K562 (cell line): Measurements from ENCODE around the gene MRGPRD. TPM values are rescaled to one million over a fixed set of nuclear protein-coding genes. Genes with fewer than 3 reads are reported as not detected.
A peak's percentile ranks its signal among the peaks of the same experiment; 100 is the strongest.

ENCODE experiments used
- ATAC-seq: fragments of 200-7000 bp; cut with Tn5 transposase; 3 replicates; pipeline ENCODE4 v1.9.1; 2020; ENCODE audit warnings: moderate library complexity
- BruUV-seq: library from RNA; stranded (reverse); fragments of 400-500 nt; replicated peaks from 2 replicates; lab custom pipeline; 2021; lab: Mats Ljungman, UMichigan
- CTCF ChIA-PET: fragments of 300-600 bp; formaldehyde crosslinking; extraction: SDS; loops from one replicate; lab custom pipeline; 2021; ENCODE audit warnings: low intra/inter-chr PET ratio; lab: Yijun Ruan, JAX
- POLR2A ChIA-PET: fragments of 300-600, 350-650 bp; sonication (Branson Sonifier 250); formaldehyde crosslinking; extraction: SDS; loops from one replicate; lab custom pipeline; 2021; ENCODE audit warnings: antibody characterized with exemption, inconsistent platforms; lab: Yijun Ruan, JAX
- DNase-seq, 4 experiments: peaks; one replicate each; pipeline versions ENCODE4 v3.0.0 to v3.0.0-alpha.2; 2011 to 2018; ENCODE audit warnings: low spot score in 3 of 4, mixed read lengths in 3 of 4; ENCODE audit errors: extremely low read depth in 1 of 4
- FAIRE-seq: peaks from 2 replicates; lab custom pipeline; 2011; peaks lifted over from hg19 to GRCh38; lab: Jason Lieb, UNC
- H2AFZ ChIP-seq: 2 replicates; pipeline ENCODE4 v1.6.0; 2011; ENCODE audit warnings: low read depth, low read length, control low read depth, inconsistent platforms
- H3K27ac ChIP-seq: fragments of 200-600 bp; 3 replicates; pipeline ENCODE4 v1.8.0; 2011; ENCODE audit warnings: low read depth, mild to moderate bottlenecking, control low read depth, inconsistent platforms, low read length, moderate library complexity, mixed read lengths; ENCODE audit errors: extremely low read depth
- H3K27me3 ChIP-seq, 2 experiments: fragments of 300-600 bp in 1 of 2; 2 replicates in 1 of 2; 3 replicates in 1 of 2; pipeline versions ENCODE4 v1.6.0 to v1.8.0; 2011; ENCODE audit warnings: inconsistent platforms in 2 of 2, low read length in 2 of 2, mild to moderate bottlenecking in 1 of 2, mixed read lengths in 1 of 2, moderate library complexity in 1 of 2; ENCODE audit not compliant: control insufficient read depth in 2 of 2, insufficient read depth in 2 of 2
- H3K36me3 ChIP-seq: fragments of 300-600 bp; 3 replicates; pipeline ENCODE4 v1.8.0; 2011; ENCODE audit warnings: mild to moderate bottlenecking, low read length, inconsistent platforms; ENCODE audit not compliant: control insufficient read depth, insufficient read depth
- H3K4me1 ChIP-seq, 2 experiments: fragments of 200-600 bp in 1 of 2; replicated peaks in 1 of 2; 2 replicates in 1 of 2; 3 replicates in 1 of 2; pipeline versions ENCODE4 v1.5.1 to v1.8.0; 2011; ENCODE audit warnings: inconsistent platforms in 2 of 2, low read length in 2 of 2, mild to moderate bottlenecking in 1 of 2, mixed read lengths in 1 of 2, moderate library complexity in 1 of 2; ENCODE audit not compliant: control insufficient read depth in 2 of 2, insufficient read depth in 2 of 2
- H3K4me2 ChIP-seq: 2 replicates; pipeline ENCODE4 v1.6.1; 2011; ENCODE audit warnings: low read length, control low read depth, inconsistent platforms, mixed read lengths; ENCODE audit not compliant: insufficient read depth
- H3K4me3 ChIP-seq: fragments of 200-600 bp; sonication (generic), shearing (Covaris generic); 2 replicates; pipeline ENCODE4 v1.5.1; 2016; ENCODE audit warnings: control low read depth, inconsistent platforms
- H3K79me2 ChIP-seq: fragments of 200-600 bp; 3 replicates; pipeline ENCODE4 v1.8.0; 2011; ENCODE audit warnings: low read length, inconsistent platforms; ENCODE audit not compliant: control insufficient read depth, insufficient read depth
- H3K9ac ChIP-seq, 2 experiments: 2 replicates each; pipeline versions ENCODE4 v1.6.0 to v1.6.1; 2011; ENCODE audit warnings: low read depth in 2 of 2, low read length in 2 of 2, control low read depth in 1 of 2, inconsistent platforms in 1 of 2, mild to moderate bottlenecking in 1 of 2, mixed read lengths in 1 of 2; ENCODE audit not compliant: insufficient read depth in 1 of 2
- H3K9me1 ChIP-seq: one replicate; pipeline ENCODE4 v1.6.0; 2011; ENCODE audit warnings: inconsistent platforms, mild to moderate bottlenecking, low read length, moderate library complexity; ENCODE audit not compliant: control insufficient read depth, insufficient read depth
- H3K9me3 ChIP-seq: replicated peaks from 2 replicates; pipeline ENCODE4 v1.5.1; 2011; ENCODE audit warnings: low read depth, low read length, inconsistent platforms; ENCODE audit not compliant: control insufficient read depth, insufficient read depth
- H4K20me1 ChIP-seq: replicated peaks from 2 replicates; pipeline ENCODE4 v1.6.1; 2011; ENCODE audit warnings: low read length, inconsistent platforms, mixed read lengths; ENCODE audit not compliant: control insufficient read depth, insufficient read depth
- ESRRA ChIP-seq: fragments of 450-650 bp; IDR thresholded peaks from 2 replicates; pipeline ENCODE4 v1.6.1; 2014; ENCODE audit warnings: low read depth, mild to moderate bottlenecking, moderate library complexity, borderline replicate concordance
- TFAP4 ChIP-seq: sonication (generic); formaldehyde crosslinking; IDR thresholded peaks from 2 replicates; pipeline ENCODE4 v1.8.0; 2022; ENCODE audit warnings: missing genetic modification reagents, mild to moderate bottlenecking, moderate library complexity, borderline replicate concordance
- WGBS: fragments of 100-300 bp; shearing (Covaris generic); methylation state at CpG from one replicate; pipeline ENCODE4 v1.1.6; 2016; ENCODE audit warnings: low coverage, mixed read lengths; ENCODE audit not compliant: insufficient coverage; ENCODE audit errors: missing lambda C conversion rate; 5-methylcytosine and 5-hydroxymethylcytosine counted together
- in situ Hi-C: fragments of 300-500 bp; cut with MboI; formaldehyde crosslinking; loops from 4 replicates; pipeline ENCODE4 v1.15.0; 2018; ENCODE audit warnings: inconsistent platforms, mixed read lengths
- intact Hi-C: fragments of 100-400 bp; cut with micrococcal nuclease; formaldehyde crosslinking; loops from 2 replicates; pipeline ENCODE4 v1.14.2; 2022
- polyA plus RNA-seq, 8 experiments: library from polyadenylated mRNA; depleted of rRNA in 4 of 8; stranded (reverse) in 5 of 8; unstranded in 3 of 8; fragments of >200 nt; fragmentation: Nextera tagmentation in 2 of 8; fragmentation: Illumina TruSeq in 1 of 8; extraction: Ambion mirVana in 2 of 8; extraction: Trizol in 1 of 8; gene quantifications; 2 replicates each; pipeline versions ENCODE4 v1.2.1 to v1.2.3, GENCODE V29; 2011 to 2014; ENCODE audit warnings: inconsistent platforms in 1 of 8, missing spikeins in 1 of 8
- total RNA-seq, 7 experiments: library from RNA; depleted of rRNA in 6 of 7; stranded (reverse); fragments of >200 nt in 6 of 7; fragmentation: Illumina TruSeq in 2 of 7; extraction: Trizol in 2 of 7; gene quantifications; 2 replicates each; pipeline versions ENCODE4 v1.2.1 to v1.2.3, GENCODE V29; 2011 to 2021; ENCODE audit warnings: low replicate concordance in 1 of 7

The MRGPRD gene
- total and polyA plus RNA-seq, 9 of the 15 experiments (the other 6 are each of a cell fraction or from before 2014, with no cell fraction given): not detected

GRCh38 chr11:69002570-69003231 is 21.9 kb upstream of the MRGPRD start:
- H4K20me1 ChIP-seq: peaks cover 12% of the 10 kb centered on the region
- WGBS: 0% methylated on average over 11 of the region's 13 CpGs
- no peaks in the 10 kb centered on the region for H3K79me2 ChIP-seq
- no TSS peak for BruUV-seq
- in situ Hi-C loops (no loop called here), intact Hi-C loops (no loop called here)
- no peaks in the 10 kb centered on the region for H3K9me1 ChIP-seq
- ATAC-seq (no peak), DNase-seq (no peak), FAIRE-seq (no peak)
- ChIA-PET CTCF (no interaction called here), POLR2A (interaction anchor here (0.6 to 2.3 kb wide), 3 partner anchors 9 to 370 kb away, joined by 3 to 8 read pairs (median 4); no protein-coding TSS in a partner anchor)
- peaks cover 0 to 16% of the 10 kb centered on the region in 2 experiments; a peak in 3 of 5 replicates for H3K4me1 ChIP-seq
- H3K4me3 ChIP-seq: no peak overlapping the region
- H3K9me3 ChIP-seq: no peaks in the 10 kb centered on the region
- TF ChIP-seq TFAP4 (CRISPR knock-in tag): 0 out of 2 replicates have a peak, but pooled peaks have one; percentile 9
- TF ChIP-seq ESRRA: no peak
- H2AFZ ChIP-seq: no peak overlapping the region
- H3K4me2 ChIP-seq: no peak overlapping the region
- H3K9ac ChIP-seq: no peak overlapping the region
- H3K27ac ChIP-seq: no peak overlapping the region
- no peaks in the 10 kb centered on the region for H3K36me3 ChIP-seq
- peaks cover 74 to 98% of the 10 kb centered on the region in 2 experiments for H3K27me3 ChIP-seq

GRCh38 chr11:69002110-69002569 is 21.4 kb upstream of the MRGPRD start:
- Histone ChIP-seq H3K9ac (no peak overlapping the region), H3K4me2 (no peak overlapping the region), H3K79me2 (no peaks in the 10 kb centered on the region), H3K9me3 (no peaks in the 10 kb centered on the region), H3K27me3 (peaks cover 70 to 98% of the 10 kb centered on the region in 2 experiments), H2AFZ (no peak overlapping the region), H4K20me1 (peaks cover 12% of the 10 kb centered on the region), H3K4me3 (no peak overlapping the region), H3K9me1 (no peaks in the 10 kb centered on the region), H3K4me1 (peaks cover 0 to 16% of the 10 kb centered on the region in 2 experiments; a peak in 3 of 5 replicates), H3K27ac (no peak overlapping the region), H3K36me3 (no peaks in the 10 kb centered on the region)
- WGBS: 0% methylated on average over 6 of the region's 6 CpGs
- in situ Hi-C loops: no loop called here
- DNase-seq (no peak), FAIRE-seq (no peak), ATAC-seq (no peak)
- BruUV-seq: no TSS peak
- CTCF ChIA-PET: no interaction called here
- intact Hi-C loops: no loop called here
- POLR2A ChIA-PET: interaction anchor here (0.6 to 2.3 kb wide), 3 partner anchors 10 to 358 kb away, joined by 3 to 8 read pairs (median 4); no protein-coding TSS in a partner anchor
